HG03354 (cell line): ENCODE data around the gene TBX22.
"Not testable (repeated sequence)": the region's sequence is repeated elsewhere in the genome, so short reads cannot be mapped to it uniquely, and the experiment has no call there.

ENCODE experiments used
- ATAC-seq: cut with Tn5 transposase; IDR thresholded peaks from one replicate; pipeline ENCODE4 v1.9.1; 2021; ENCODE audit warnings: mild to moderate bottlenecking; ENCODE audit not compliant: unreplicated experiment, poor library complexity, severe bottlenecking

TBX22 gene

GRCh38 chrX:80014141-80014940 lies at the start of gene TBX22:
TSS of gene TBX22 (plus strand) at chrX:80014753. CDS start at chrX:80022270, 7,517 bp downstream.
- no peak for ATAC-seq

GRCh38 chrX:79975605-79976004 lies 38.9 kb upstream of the TBX22 start:
- ATAC-seq, result no peak

GRCh38 chrX:80004458-80004857 lies 10.1 kb upstream of the TBX22 start:
- ATAC-seq, result no peak

- no peak for ATAC-seq
Observed at GRCh38 chrX:80011522-80011921, 3.0 kb upstream of the TBX22 start.

GRCh38 chrX:80016182-80016581 lies 1.6 kb downstream of the TBX22 start:
- ATAC-seq, result no peak

GRCh38 chrX:80021621-80022020 lies 7.1 kb downstream of the TBX22 start:
- ATAC-seq, result no peak

- no peak for ATAC-seq
Observed at GRCh38 chrX:80022363-80023031, 7.9 kb downstream of the TBX22 start.

- no peak for ATAC-seq
Observed at GRCh38 chrX:80026116-80026515, 11.6 kb downstream of the TBX22 start.

- not testable (repeated sequence) for ATAC-seq
Observed at GRCh38 chrX:80066156-80066555, 51.6 kb downstream of the TBX22 start.

GRCh38 chrX:80075625-80076024 lies 61.1 kb downstream of the TBX22 start:
- not testable (repeated sequence) for ATAC-seq
